IPS-NIHi7 (cell line): Measurements from ENCODE around the gene RBM4B.
"Not testable (repeated sequence)": the region's sequence is repeated elsewhere in the genome, so short reads cannot be mapped to it uniquely, and the experiment has no call there.

Experiments
- DNase-seq: peaks from one replicate; pipeline ENCODE4 v3.0.0; 2012; ENCODE audit warnings: mixed read lengths; ENCODE audit errors: extremely low spot score

The RBM4B gene

DNA sequence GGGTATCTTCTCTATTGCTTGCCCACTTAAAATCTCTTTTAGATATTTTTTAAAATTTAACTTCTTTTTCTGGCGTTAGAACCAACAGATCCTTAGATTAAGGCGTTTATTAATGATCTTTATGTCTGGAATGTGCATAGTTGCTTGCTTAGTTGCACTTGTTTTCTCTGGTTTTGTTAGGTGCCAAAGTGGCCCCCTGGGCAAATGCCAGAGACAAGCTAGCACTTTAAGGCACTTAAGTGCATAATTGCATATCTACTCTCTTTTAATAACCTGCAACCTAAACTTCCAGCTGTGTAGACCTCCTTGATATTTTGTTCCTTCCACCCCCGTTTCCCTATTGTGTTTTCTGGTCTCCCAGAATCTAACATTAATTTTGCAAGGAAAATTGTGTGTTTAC lies 35.9 kb downstream of the RBM4B start:
- no peak for DNase-seq

DNA sequence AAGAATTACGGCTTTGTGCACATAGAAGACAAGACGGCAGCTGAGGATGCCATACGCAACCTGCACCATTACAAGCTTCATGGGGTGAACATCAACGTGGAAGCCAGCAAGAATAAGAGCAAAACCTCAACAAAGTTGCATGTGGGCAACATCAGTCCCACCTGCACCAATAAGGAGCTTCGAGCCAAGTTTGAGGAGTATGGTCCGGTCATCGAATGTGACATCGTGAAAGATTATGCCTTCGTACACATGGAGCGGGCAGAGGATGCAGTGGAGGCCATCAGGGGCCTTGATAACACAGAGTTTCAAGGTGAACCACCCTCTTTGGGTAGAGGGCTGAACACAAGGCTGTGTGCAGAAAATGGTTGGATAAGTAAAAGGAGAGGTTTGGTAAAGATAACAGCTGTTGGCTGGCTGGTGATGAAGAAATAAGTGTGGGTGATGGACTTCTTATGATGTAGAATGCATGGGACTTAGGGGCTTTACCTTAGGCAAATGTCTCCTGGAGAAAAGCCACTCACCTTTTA lies 37.8 kb downstream of the RBM4B start:
- DNase-seq = not testable (repeated sequence)

DNA sequence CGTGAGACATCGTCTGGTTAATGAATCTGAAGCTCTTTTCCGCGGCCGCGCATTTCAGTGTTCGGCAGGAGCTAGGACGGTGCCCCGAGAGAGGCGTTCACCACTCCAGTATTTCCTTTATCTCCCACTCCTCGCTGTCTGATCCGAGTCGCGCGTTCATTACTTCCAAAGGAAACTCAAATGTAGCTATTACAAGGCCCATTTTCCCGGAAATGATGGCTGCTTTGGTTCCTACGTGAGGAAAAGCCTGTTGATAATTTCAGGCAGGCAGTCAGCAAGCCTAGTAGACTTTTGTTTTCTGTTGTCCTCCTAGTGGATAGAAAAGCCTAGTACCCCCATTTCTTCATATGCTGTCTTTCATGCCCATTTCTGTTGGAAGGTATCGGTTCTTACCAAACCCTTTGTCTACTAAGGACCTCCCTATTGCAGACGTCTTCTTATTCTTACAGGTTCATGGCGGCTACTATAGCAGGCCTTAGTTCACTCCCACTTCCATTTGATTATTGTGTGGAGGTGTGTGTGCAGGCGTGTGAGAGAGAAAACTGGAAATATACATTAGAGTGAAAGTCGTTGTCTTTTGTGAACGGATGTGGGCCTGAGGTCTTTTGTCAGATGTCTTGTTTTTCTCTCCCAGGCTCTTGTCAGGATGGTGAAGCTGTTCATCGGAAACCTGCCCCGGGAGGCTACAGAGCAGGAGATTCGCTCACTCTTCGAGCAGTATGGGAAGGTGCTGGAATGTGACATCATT lies 38.4 kb downstream of the RBM4B start:
- no peak for DNase-seq

DNA sequence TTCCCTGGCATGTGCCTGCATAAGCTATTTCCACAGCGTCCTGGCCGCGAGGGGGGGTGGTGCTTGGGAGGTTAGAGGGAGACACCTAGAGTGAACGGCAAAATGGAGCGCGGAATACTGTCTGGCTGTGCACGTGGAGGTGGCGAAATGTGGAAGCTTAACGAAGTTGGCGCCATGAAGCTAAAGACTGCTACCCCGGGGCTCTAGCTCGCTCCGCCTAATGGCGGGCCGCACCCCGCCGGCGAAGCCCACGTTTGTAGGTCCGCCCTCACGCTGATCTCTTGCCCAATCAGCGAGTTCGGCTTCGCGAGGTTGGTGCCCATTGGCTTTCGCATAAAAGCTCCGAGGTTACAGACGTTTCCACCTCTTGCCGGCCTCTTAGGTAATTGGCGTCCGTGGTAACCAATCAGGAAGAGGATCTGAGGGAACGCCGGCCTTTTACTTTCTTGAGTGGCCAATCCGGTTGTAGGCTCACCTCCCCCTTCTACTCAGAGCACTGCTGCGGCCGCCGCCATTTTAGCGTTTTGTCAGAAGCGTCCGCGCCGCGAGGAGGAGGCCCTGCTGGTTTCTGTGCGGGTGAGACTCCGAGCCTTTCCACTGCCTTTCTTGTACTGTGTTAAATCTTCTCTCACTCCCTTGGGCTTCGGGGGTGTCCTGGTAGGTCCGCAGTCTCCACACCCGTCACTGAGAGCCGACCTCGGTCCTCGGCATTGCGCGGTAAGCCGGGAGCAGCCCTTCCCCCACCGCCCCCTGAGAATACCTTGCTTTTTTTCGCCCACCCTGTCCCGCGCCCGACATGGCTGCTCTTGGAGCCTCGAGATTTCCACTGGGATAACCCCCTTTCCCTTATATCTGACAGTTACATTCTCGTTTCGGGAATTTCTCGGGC lies 39.3 kb downstream of the RBM4B start, which contains the start of gene RBM4:
TSS of gene RBM4 (plus strand) at position 527 of the 889 bp plus-strand sequence. CDS start 1,009 bp downstream, outside the sequence.
- peak; percentile 99 for DNase-seq

DNA sequence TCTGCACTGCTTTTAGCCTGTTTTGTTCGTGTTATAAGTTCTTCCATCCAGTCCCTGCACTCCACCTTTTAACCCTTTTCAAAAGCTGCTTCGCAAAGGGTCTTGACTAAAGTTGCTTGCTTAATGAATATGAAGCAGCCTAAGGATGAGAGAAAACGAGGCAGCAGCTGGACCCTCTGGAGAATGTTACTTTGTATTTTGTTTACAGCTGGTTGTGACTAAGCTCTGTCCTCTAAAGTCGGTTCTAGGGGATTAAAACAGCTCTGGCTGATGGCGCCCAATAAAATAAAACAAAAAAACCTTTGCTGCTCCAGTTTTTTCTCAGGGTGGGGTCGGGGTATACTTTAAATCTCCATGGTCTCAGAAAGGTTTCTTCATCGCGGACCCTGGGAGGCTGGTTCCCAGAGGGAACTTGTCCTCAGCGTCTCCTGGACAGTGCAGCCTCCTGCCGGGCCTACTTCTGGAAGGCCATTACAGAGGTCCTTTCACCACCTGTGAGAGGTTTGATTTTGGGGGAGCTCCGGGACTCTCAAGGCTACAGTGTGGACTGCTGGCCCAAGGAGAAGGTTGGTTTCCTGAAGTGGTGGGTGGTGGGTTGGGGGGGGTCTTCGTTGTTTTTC lies 40.0 kb downstream of the RBM4B start:
- peak; percentile 22 for DNase-seq

DNA sequence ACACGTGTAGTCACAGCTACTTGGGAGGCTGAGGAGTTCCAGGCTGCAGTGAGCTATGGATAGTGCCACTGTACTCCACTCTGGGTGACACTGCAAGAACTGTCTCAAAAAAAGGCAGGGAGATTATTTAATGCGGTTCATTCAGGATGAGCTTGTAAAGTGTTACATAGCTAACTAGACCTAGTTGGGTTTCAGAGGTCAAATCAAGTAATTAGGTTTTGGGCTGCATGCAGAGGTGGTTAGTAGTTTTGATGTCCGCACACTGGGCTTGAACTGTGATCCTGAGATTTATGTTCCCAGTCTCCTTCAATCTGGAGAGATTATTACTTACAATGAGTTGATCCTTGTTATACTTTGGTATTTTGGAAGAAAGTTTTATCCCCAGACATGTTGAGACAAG lies 41.3 kb downstream of the RBM4B start:
- no peak for DNase-seq

DNA sequence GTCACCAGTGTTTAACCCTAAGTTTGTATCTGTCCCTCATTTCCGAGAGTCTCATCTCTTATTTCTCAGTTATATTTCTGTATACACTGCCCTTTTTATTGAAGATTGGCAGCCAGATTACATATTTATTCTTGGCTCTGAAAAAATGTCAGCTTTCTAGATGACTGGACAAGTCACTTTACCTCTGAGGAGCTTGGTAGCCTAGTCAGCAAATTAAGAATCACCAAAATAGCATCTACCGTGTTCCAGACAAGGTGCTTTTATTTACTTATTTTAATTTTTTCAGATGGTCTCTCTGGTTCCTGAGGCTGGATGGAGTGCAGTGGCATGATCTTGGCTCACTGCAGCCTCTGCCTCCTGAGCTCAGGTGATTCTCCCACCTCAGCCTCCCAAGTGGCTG lies 44.7 kb downstream of the RBM4B start:
- DNase-seq = no peak

DNA sequence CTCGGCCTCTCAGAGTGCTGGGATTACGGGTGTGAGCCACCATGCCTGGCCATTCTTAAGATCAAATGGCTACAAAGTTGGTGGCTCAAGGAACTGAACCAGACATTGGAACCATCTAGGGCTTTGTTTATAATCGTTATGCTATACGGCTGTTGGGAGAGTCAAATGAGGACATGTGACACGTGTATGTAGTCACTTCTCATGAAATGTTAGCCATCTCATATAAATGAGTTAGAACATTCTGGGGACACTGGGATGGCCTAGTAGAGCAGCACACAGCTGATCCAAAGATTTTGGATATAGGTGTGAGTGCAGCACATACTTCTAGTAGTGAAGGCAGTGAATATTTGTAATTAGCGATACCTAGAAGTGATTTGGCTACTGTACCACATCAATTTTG lies 45.8 kb downstream of the RBM4B start:
- no peak for DNase-seq

DNA sequence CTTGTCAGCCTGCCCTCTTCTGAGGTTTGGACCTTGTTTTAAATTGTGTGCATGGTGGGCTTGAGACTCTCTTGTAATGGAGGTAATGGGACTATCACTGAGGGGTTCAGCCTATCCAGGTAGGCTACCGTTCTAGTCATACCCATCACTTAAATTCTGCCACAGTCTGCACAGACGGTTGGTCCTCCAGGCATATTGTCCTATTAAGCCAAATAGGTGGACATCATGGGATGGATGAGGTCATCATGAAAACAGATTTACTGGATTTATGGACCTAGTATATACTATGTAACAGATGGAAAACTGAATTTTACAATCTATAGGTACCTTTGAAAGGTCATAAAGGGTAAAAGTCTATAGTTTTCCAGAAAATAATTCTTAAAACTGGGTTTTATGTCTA lies 48.3 kb downstream of the RBM4B start:
- DNase-seq = no peak

DNA sequence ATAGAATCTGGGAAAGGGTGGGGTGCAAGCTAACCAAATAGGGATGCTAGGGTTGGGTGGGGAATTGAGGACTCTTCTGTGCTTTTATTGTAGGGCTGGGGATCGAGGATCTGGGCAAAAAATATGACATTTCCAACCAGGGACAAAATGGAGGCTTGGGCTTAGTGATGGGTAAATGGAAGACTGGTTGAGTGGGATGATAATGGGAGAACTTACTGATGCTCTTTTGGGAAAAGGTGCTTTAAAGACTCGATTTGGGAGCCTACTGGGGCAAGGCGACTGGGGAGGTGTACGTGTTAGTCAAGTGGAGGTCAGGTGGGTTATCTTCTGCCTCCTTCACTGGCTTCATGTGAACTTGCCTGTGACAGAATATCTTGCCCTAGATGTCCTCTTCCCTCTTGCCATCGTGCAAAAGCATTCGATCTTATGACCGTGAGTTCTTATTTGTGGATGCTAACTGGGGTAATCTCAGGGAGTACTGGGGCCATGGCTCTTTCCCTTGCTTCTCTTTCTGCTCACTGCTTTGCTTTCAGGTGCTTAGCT lies 49.6 kb downstream of the RBM4B start:
- DNase-seq = no peak

DNA sequence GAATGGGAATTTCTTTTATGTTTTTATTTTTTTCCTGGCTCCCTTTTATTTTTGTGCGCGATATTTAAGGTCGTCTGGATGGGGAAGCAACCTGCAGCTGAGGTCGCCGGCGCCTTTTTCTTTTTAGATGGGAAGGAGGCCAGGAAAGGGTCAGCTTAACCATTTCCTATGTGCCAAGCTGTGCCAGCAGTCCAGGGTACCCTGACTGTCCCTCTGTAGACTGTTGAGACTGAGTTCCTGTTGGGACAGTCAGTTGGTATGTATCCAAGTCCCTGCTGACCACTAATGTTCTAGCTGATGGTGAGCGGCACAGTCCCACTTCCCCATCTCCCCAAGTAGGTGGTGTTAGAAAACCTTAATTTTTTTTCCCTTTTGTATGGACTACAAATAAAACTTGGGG lies 50.8 kb downstream of the RBM4B start:
- DNase-seq = no peak

DNA sequence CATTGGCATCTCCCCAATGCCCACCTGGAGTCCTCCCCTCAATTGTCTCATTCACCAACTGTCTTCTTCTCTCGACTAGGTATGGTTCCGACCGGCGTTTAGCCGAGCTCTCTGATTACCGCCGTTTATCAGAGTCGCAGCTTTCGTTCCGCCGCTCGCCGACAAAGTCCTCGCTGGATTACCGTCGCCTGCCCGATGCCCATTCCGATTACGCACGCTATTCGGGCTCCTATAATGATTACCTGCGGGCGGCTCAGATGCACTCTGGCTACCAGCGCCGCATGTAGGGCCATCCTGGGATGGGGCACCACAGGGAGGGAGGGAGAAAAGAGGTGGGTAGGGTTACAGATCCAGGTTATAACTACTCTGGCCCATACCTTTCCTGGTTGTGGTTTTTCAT lies 51.3 kb downstream of the RBM4B start:
- DNase-seq = no peak

DNA sequence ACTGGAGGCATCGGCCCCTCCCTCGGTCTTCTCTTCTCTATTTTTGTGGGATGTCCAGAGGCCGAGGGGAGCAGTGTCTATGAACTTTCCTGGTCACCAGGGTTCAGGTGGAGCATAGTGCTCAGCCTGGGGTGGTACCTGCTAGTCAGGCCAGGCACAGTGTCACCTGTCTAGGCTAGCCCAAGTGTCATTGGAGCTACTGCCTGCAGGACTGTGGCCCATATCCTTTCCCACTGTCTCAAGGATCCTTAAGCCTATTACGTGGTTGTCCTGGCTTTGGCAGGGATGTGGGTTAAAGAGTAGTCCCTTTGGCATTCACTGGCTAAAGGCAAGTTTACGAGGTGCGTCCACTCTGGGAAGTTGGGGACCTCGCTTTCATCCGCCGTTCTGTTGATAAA lies 51.9 kb downstream of the RBM4B start:
- no peak for DNase-seq

DNA sequence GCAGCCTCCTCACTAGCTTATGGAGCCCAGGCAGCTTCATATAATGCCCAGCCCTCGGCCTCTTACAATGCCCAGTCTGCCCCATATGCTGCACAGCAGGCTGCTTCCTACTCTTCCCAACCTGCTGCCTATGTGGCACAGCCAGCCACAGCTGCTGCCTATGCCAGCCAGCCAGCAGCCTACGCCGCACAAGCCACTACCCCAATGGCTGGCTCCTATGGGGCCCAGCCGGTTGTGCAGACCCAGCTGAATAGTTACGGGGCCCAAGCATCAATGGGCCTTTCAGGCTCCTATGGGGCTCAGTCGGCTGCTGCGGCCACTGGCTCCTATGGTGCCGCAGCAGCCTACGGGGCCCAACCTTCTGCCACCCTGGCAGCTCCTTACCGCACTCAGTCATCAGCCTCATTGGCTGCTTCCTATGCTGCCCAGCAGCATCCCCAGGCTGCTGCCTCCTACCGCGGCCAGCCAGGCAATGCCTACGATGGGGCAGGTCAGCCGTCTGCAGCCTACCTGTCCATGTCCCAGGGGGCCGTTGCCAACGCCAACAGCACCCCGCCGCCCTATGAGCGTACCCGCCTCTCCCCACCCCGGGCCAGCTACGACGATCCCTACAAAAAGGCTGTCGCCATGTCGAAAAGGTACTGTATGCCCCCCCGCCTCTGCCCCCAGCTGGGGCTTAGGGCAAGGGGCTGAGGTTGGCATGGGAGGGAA lies 52.5 kb downstream of the RBM4B start:
- DNase-seq = no peak

DNA sequence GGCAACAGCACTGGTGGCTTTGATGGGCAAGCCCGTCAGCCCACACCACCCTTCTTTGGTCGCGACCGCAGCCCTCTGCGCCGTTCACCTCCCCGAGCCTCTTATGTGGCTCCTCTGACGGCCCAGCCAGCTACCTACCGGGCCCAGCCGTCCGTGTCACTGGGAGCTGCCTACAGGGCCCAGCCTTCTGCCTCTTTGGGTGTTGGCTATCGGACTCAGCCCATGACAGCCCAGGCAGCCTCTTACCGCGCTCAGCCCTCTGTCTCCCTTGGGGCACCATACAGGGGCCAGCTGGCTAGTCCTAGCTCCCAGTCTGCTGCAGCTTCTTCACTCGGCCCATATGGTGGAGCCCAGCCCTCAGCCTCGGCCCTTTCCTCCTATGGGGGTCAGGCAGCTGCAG lies 53.2 kb downstream of the RBM4B start:
- no peak for DNase-seq

DNA sequence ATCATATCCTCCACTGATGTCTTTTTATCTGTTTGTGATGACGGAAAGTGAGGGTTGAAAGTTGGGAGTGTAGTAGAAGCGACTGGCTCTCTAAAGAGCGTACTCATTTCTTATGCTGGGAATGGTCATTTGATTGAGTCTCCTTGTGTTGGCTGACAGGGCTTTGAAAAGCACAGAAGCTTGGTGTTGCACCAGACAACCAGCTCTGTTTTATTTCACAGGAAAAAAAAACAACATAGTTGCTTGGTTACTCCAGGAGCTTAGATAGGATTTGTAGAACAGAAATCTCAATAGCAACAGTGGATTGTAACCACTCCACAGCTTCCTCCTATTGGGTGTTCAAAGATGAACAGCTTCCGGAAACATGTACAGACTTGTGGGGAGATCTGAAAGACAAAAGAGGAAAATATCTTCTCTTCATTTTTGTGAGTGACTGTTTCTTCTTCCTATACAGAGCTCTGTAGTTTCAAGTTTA lies 58.6 kb downstream of the RBM4B start:
- DNase-seq = no peak

DNA sequence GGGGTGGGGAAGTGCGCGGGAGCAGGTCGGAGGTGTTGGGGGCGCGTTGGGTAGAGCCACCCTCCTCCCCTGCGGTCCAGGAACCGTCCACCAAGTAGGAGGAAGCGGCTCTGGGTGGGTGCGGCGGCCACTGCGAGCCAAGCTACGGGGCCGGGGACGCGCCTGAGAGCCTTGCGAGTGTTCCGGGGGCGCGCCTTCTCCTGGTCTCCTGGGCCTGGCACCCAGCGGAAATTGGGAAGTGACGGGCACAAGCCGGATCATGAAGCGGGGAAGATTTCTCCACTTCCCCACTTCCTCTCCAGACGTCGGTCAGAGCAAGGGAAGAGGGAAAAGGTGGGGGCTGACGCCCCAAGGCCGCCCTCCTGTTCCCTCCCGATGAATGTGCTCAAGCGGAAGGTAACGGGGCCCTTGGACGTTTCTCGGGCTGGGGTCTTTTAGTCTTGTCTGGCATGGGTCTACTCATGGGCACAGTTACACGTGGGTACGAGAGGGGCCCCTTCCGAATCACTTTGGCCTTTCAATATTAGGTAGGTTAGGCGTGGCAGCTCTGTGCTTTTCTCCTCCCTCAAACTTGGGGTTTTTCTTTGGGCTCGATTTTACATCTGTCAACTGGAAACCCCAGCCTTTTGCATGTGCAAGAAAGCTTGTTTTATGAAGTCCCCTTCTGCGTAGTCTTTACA lies 60.4 kb downstream of the RBM4B start:
- no peak for DNase-seq

DNA sequence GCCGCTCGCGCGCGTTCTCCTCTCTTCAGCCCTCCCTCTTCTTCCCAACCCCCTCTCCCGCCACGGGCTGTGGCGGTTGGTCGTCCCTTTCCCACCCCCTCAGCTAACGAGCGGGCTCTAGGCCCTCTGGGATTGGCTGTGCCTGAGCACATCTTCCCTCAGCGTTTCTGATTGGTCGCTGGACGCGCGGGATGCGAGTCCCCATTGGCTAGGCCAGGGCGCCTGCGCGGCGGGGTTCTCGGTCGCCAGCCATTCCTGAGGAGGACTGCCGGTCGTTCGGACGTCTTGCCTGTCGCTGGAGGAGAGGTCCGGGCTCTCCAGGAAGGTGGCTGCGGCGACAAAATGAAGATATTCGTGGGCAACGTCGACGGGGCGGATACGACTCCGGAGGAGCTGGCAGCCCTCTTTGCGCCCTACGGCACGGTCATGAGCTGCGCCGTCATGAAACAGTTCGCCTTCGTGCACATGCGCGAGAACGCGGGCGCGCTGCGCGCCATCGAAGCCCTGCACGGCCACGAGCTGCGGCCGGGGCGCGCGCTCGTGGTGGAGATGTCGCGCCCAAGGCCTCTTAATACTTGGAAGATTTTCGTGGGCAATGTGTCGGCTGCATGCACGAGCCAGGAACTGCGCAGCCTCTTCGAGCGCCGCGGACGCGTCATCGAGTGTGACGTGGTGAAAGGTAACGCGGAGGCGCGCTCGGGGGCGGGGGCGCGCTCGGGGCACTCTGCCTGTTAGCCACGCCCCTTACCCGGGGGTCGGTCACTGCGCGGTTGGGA lies 61.1 kb downstream of the RBM4B start, which contains the start of gene RBM14:
TSS of gene RBM14 (plus strand) at position 252 of the 776 bp plus-strand sequence. CDS start at position 343, 91 bp downstream.
- DNase-seq = peak; percentile 100
